GM12878 (cell line): ENCODE measurements around the gene THRB.

Source experiments
- CEBPZ ChIP-seq: fragments of 150-350 bp; IDR thresholded peaks from 2 replicates; pipeline ENCODE4 v1.6.1; 2016; ENCODE audit warnings: low read depth, low read length
- CTCF ChIP-seq, 3 experiments: IDR thresholded peaks in 2 of 3; conservative IDR thresholded peaks in 1 of 3; 2 replicates each; pipeline ENCODE4 v1.5.1; 2011; ENCODE audit warnings: low read depth in 3 of 3, low read length in 3 of 3, mild to moderate bottlenecking in 3 of 3, control low read depth in 2 of 3, moderate library complexity in 2 of 3, inconsistent platforms in 1 of 3, mixed read lengths in 1 of 3; ENCODE audit not compliant: control insufficient read depth in 2 of 3, insufficient read depth in 1 of 3; ENCODE audit errors: extremely low read depth in 1 of 3
- E2F8 ChIP-seq: fragments of 450-650 bp; IDR thresholded peaks from 2 replicates; pipeline ENCODE4 v1.6.1; 2018; ENCODE audit warnings: mild to moderate bottlenecking, low read depth, moderate library complexity; ENCODE audit not compliant: partially characterized antibody
- KDM1A ChIP-seq: fragments of 200-600 bp; sonication (generic); IDR thresholded peaks from 2 replicates; pipeline ENCODE4 v1.6.1; 2016; ENCODE audit warnings: borderline replicate concordance
- MXI1 ChIP-seq: fragments of 150-350 bp; IDR thresholded peaks from 2 replicates; pipeline ENCODE4 v1.6.1; 2011; ENCODE audit warnings: low read depth, mild to moderate bottlenecking, inconsistent platforms, low read length, improper control_type of control experiment
- NBN ChIP-seq: fragments of 450-650 bp; IDR thresholded peaks from 2 replicates; pipeline ENCODE4 v1.6.1; 2016
- POLR2AphosphoS5 ChIP-seq: IDR thresholded peaks from 2 replicates; pipeline ENCODE4 v1.6.1; 2011; ENCODE audit warnings: mild to moderate bottlenecking, low read length, inconsistent platforms
- RAD21 ChIP-seq: IDR thresholded peaks from 2 replicates; pipeline ENCODE4 v1.6.1; 2011; ENCODE audit warnings: mild to moderate bottlenecking, low read depth, low read length, moderate library complexity; ENCODE audit not compliant: insufficient read depth

GRCh38 chr3:24271228-24271627 lies 223.4 kb downstream of the THRB start:
- TF ChIP-seq RAD21 (no peak), POLR2AphosphoS5 (no peak), NBN (no peak), CTCF (IDR thresholded peaks at IDR 0.05 in 2 of 3, conservative IDR thresholded peaks at IDR 0.05 in 1 of 3; ENCODE audit: control insufficient read depth in 2 of 3, extremely low read depth in 1 of 3, insufficient read depth in 1 of 3, low read depth in 3 of 3, low read length in 3 of 3) (no peak), KDM1A (no peak), MXI1 (no peak), E2F8 (no peak), CEBPZ (no peak)
